Measurements from ENCODE around the gene CPOX.
"Not testable (repeated sequence)": the region's sequence is repeated elsewhere in the genome, so short reads cannot be mapped to it uniquely, and the experiment has no call there.

DNA sequence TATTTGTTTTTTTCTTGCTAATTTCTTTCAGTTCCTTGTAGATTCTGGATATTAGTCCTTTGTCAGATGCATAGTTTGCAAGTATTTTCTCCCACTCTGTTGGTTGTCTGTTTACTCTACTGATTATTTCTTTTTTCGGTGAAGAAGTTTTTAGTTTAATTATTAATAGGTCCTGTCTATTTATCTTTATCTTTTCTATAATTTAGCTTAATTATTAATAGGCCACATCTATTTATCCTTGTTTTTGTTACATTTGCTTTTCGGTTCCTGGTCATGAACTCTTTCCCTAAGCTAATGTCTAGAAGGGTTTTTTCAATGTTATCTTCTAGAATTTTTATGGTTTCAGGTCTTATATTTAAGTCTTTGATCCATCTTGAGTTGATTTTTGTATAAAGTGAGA is 45.1 kb upstream of the CPOX start:
- TF ChIP-seq, protein P1, sequence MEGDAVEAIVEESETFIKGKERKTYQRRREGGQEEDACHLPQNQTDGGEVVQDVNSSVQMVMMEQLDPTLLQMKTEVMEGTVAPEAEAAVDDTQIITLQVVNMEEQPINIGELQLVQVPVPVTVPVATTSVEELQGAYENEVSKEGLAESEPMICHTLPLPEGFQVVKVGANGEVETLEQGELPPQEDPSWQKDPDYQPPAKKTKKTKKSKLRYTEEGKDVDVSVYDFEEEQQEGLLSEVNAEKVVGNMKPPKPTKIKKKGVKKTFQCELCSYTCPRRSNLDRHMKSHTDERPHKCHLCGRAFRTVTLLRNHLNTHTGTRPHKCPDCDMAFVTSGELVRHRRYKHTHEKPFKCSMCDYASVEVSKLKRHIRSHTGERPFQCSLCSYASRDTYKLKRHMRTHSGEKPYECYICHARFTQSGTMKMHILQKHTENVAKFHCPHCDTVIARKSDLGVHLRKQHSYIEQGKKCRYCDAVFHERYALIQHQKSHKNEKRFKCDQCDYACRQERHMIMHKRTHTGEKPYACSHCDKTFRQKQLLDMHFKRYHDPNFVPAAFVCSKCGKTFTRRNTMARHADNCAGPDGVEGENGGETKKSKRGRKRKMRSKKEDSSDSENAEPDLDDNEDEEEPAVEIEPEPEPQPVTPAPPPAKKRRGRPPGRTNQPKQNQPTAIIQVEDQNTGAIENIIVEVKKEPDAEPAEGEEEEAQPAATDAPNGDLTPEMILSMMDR (IDR thresholded peaks at IDR 0.05 in 4 of 5, conservative IDR thresholded peaks at IDR 0.05 in 1 of 5) = not testable (repeated sequence)
- not testable (repeated sequence) for TF ChIP-seq POLR2A (IDR thresholded peaks at IDR 0.05)

Data from gastrocnemius medialis (tissue), 4 donors.